NK-92 (cell line): ENCODE measurements around the gene WDR38.
"Not testable (repeated sequence)": the region's sequence is repeated elsewhere in the genome, so short reads cannot be mapped to it uniquely, and the experiment has no call there.

ENCODE experiments used
- DNase-seq: peaks from one replicate; lab custom pipeline; 2025; ENCODE audit not compliant: unreplicated experiment; lab: John Stamatoyannopoulos, UW

The WDR38 gene

DNA sequence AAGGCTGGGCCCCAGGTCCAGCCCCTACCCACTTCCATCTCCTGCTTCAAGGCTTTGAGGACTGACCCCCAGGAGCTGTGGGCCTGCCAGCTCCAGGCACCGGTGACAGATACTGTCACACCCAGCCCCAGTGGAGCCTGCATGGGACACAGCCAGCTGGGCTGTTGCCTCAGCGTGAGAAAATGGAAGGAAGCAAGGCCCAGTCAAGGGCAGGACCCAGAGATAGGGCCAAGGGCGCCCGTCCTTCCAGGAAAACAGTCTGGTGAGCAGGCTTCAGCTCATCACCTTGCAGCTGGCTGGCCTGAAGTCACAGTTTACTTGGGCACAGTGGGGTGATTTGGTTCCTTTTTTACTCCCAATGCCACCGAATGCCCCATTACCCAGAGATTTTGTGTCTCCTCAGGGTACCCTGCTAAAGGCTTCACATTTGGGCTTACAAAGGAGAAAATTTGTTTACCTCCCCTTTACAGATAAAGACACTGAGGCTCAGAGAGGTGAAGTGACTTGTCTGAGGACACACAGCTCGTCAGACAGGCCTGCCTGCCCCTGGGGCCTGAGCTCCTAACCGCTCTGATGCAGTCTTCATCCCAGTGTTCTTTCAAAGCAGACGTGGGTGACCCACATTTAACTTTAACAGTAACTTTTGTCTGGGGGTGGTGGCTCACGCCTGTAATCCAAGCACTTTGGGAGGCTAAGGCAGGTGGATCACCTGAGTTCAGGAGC lies 21.5 kb upstream of the WDR38 start:
- DNase-seq = no peak

DNA sequence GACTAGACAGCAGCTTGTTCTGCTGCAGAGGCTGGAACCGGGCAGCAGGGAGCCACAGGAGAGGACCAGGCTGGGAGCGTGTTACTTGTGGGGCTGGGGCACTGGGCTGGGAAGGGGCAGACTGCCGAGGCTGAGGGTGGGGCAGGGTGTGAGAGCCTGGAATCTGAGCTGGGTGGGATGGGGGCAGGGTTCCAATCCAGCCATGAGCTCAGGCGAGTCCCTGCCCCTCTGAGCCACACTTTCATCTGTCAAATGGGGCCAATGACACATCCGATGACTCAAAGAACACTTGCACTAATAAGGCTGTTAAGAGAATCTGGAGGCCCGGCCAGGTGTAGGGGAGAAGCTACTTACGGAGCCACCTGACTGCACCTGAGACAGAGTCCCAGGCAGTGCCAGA lies 18.7 kb upstream of the WDR38 start:
- no peak for DNase-seq

DNA sequence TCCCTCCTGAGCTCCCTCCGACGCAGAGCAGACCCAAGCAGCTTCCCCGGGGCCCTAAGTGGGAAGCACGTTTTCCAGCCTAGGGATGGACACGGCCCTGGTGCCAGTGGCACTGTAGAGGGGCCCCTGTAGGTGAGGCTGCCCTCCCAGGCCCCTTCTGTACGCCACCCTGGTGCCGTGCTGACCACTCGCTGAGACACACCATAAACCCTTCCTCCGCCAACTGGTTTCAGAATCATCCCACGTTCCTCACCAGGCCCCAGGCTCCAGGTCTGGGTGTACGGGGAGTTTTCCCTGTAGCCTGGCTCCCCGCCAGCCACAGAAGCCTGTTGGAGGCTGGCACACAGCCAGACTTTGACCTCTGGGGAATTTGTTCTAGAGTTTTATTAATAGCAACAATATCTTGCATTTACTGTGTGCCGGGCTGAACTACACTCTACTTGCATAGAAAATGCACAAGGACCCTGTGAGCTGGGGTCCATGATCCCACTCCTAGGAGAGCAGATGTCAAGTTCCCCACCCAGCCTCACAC lies 18.2 kb upstream of the WDR38 start:
- DNase-seq = no peak

DNA sequence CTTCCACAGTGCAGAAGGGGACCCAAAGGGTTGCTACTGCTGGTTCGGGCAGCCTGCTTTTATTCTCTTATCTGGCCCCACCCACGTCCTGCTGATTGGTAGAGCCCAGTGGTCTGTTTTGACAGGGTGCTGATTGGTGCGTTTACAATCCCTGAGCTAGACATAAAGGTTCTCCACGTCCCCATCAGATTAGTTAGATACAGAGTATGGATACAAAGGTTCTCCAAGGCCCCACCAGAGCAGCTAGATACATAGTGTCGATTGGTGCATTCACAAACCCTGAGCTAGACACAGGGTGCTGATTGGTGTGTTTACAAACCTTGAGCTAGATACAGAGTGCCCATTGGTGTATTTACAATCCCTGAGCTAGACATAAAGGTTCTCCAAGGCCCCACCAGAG lies 15.1 kb upstream of the WDR38 start:
- not testable (repeated sequence) for DNase-seq

DNA sequence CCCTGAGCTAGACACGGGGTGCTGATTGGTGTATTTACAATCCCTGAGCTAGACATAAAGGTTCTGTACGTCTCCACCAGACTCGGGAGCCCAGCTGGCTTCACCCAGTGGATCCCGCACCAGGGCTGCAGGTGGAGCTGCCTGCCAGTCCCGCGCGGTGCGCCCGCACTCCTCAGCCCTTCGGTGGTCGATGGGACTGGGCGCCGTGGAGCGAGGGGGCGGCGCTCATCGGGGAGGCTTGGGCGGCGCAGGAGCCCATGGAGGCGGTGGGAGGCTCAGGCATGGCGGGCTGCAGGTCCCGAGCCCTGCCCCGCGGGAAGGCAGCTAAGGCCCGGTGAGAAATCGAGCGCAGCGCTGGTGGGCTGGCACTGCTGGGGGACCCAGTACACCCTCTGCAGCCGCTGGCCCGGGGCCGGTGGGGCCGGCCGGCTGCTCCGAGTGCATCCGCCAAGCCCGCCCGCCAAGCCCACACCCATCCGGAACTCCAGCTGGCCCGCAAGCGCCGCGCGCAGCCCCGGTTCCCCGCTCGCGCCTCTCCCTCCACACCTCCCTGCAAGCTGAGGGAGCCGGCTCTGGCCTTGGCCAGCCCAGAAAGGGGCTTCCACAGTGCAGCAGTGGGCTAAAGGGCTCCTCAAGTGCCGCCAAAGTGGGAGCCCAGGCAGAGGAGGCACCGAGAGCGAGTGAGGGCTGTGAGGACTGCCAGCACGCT lies 14.5 kb upstream of the WDR38 start:
- DNase-seq = not testable (repeated sequence)

DNA sequence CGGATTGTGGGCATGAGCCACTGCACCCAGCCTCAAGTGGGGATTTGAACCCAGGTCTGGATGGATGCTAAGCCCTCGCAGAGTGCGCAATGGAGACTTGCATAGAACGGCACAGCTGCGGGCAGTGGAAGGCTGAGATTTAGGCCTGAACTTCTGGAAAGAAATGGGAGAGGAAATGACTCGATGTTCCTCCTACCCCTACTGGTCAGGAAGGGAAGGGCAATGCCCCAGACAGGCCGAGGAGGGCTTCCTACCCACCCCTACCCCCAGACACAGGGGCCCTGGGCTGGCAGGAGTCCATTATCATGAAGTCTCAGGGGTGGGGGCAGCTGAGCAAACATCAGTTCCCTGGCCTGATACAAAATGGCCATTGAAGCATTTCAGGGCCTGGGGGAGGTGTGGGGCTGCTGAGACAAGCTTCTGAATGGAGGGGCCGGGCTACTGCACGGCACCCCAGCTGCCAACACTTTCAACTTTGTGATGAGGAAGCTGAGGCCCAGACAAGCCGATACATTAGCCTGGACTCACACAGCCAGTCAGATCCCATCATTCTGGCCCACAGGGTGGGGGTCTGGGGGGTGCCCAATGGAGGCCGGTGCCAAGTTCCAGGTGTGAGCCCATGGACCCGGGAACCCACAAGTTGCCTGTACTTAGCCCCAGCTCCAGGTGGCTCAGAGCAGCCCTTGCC lies 13.5 kb upstream of the WDR38 start:
- no peak for DNase-seq

DNA sequence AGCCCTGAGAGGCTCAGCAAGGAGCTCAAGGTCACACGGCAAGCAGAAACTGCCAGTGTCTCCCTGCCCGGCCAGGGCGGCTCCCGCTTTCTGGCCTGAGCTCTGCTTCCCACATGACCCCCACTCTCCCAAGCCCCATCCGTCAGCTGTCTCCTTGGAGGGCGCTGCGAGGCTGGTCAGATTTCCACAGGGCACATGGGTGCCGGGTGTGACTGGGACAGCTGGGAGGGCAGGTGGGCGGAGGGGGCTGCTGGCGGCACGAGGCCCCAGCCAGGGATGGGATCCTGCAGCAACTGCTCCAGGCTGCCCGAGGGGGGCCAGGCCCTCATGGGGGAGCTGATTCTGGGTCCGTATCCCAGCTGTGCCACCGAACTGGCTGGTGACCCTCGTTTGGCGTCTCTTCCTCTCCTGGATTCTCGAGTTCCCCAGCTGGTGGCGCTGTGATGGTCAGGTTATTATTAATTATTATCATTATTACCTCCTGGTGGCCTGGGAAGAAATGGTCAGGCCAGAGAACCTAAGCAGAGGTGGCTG lies 12.9 kb upstream of the WDR38 start:
- no peak for DNase-seq

DNA sequence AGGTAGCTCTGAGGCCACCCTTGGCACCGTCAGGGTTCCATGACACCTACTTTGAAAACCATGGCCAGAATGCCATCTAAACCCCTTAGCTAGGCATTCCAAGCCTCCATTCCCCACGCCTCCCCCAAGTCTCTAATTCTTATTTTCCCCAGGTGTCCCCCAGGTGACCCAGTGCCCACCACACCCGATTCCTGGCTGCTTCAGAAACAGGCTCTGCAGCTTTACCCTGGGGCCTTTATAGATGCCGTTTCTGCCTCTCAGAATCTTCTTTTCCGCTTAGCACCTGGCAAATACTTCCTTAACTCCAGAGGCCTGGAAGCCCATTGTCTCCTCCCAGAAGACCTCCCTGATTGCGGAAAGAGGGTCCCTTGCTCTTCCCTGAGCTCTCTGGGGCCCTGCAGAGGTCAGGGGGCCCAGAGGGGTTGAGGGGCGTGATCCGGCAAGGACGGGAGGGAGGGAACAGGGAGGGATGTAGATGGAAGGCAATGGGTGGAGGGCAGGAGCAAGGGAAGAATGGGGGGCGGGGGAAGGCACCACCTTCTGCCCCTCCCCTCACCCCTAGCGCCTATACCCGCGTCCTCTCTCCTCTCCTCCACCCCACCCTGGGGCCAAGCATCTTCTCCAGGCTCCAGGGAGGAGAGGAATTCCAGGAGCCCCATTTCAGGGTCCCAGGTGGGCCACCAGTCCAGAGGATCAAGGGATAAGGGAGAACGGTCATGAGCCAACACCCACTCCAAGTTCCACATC lies 12.0 kb upstream of the WDR38 start:
- DNase-seq = no peak

DNA sequence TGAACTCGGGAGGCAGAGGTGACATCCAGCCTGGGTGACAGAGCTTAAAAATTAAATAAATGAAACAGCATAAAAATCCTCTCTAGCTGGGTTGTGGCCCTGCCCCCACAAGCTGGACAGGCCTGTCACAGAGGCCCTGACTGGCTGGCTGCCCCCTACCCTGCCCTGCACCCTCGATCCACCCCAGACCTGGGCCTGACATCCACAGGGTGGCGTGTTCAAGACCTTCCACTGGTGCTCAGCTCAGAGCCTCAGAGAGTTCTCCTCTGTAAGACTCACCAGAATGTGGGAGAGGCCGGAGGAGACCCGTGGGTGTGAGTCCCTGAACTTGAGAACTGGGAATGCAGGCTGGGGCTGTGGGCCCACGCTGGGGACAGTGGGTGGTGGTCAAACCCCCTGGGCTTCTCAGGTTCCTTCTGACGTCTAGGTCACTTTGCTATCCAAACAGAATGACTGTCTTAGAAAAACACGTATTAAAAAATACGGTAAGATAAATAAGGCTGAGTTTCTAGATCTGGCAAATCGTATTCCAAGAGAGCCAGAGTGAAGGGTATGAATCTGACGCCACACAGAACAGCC lies 9.7 kb upstream of the WDR38 start:
- no peak for DNase-seq

DNA sequence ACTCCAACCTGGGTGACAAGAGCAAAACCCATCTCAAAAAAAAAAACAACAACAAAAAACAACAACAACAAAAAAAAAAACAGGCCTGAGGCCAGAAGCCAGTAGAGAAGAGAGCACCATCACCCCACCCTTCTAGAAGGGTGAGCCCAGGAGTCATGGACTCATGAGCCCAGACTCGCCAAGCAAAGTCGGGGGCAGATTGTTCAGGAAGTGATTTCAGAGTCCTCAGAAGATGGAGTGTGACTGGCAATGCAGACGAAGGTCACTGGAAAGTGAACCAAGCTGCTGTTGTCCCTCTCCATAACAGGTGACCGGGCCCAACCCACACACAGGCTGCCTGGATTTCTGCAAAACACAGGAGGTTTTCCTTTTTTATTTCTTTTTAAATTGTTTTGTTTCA lies 9.0 kb upstream of the WDR38 start:
- no peak for DNase-seq

DNA sequence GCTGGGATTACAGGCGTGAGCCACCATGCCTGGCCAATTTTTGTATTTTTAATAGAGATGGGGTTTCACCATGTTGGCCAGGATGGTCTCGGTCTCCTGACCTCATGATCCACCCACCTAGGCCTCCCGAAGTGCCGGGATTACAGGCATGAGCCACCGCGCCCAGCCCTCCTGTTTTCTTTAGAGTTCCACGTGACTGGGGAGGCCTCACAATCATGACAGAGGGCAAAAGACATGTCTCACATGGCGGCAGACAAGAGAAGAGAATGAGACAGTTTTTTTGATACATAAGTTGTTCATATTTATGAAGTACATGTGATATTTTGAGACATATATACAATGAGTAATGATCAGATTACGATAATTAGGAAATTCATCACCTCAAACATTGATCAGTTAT lies 6.8 kb upstream of the WDR38 start:
- not testable (repeated sequence) for DNase-seq

DNA sequence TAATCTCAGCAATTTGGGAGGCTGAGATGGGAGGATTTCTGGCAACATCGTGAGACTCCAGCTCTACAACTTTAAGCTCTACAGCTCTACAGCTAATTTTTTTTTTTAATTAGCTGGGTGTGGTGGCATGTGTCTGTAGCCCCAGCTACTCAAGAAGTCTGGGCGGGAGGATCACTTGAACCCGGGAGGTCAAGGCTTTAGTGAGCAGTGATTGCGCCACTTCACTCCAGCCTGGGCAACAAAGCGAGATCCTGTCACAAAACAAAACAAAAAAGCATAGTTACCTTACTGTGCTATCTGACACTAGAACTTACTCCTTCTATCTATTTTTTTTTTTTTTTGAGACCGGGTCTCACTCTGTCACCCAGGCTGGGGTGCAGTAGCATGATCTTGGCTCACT lies 6.3 kb upstream of the WDR38 start:
- no peak for DNase-seq

DNA sequence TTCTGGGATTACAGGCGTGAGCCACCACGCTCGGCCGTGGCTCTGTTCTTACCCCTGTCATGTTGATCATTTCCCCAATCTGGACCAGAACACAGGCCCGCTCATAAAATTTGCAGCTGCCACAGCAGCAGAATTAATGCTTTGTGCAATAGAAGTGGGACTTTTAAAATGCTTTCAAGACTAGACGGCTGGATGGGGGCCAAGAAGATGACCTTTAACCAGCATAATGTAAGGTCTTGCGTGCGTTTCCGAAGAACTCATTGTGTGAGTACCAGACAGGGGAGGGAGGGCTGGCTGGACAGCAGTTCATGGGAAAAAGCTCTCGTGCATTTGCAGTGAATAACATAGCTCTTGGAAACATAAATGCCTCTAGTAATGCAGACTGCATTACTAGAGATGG lies 3.5 kb upstream of the WDR38 start:
- DNase-seq = no peak

DNA sequence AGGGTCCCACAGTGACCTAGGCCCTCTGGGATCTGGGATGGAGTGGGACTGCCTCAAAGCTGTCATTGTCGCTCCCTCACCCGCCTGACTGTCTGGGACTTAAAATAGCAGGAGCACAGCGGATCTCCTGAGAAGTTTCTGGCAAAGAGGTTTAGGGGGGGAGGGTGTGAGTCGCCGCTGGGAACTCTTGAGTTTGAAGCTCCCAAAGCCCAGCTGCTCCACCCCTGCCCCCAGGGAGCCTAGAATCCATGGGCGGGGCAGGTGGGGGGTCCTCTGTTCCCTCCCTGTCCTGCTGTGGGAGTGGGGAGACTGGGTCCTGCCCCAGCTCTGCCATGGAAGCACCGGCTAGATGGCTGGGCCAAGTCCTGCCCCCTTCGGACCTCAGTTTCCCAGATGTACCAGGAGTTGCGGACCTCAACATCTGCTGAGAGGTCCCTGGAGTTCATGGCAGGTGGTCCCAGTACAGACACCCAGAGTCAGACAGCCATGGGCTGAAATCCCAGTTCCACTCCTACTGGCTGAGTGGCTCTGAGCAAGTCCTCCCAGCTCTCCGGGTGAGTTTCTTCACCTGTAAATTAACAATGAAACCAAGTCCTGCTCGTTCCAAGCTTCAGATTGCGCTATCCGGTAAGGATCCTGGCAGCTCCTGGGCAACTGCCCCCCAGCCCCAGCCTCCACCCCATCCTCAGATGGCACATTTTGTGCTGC lies 985 bp upstream of the WDR38 start:
- no peak for DNase-seq

DNA sequence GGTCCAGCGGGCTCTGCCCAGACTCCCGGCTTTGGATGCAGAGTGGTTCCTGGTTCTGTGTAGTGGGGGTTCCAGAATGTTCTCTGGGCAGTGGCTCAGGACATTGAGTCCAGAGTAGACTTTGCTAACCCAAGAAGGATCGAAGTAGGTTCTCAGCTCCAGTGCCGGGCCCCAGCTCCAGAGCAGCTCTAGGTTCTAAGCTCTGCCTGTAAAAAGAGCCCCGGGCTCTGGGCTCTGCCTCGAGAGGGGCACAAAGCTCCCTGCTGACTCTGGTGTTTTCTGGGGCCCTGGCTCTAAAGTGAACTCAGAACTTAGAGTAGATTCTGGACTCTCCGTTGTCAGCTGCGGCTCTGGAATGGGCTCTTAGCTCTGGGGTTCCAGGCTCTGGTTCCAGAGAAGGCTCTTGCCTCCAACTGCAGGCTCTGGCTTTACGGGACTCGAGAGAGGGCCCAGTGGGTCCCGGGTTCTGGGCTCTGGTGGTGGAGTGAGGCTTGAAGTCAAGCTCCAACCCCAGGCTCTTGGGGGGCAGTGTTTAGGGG lies 414 bp downstream of the WDR38 start:
- DNase-seq = no peak

DNA sequence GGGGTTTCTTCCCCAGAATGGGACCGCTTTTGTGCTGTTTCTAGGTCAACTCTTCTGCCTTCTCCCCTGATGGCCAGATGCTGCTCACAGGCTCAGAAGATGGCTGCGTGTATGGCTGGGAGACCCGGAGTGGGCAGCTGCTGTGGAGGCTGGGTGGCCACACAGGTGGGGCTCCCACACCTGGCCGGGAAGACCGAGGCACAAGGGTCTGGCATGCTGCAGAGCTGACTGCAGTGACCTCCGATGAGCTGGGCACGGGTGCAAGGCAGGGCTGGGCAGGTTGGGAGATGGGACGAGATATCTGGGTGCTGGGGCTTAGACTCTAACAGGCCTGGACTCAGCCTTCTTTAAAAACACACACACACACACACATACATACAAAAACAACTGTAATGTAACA lies 901 bp downstream of the WDR38 start:
- no peak for DNase-seq

DNA sequence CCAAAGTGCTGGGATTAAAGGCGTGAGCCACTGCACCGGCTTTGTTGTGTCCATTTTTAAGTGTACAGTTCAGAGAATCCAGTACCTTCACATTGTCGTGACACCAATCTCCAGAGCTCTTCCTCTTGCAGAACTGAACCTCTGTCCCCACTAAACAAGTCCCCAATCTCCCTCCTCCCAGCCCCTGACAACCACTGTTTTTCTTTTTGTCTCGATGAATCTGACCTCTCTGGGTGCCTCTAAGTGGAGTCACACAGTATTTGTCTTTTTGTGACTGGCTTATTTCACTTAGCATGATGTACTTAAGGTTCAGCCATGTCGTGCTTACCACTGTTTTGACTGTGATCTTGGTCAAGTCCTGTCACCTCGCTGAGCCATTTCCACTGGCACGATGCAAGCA lies 1.6 kb downstream of the WDR38 start:
- DNase-seq = no peak

DNA sequence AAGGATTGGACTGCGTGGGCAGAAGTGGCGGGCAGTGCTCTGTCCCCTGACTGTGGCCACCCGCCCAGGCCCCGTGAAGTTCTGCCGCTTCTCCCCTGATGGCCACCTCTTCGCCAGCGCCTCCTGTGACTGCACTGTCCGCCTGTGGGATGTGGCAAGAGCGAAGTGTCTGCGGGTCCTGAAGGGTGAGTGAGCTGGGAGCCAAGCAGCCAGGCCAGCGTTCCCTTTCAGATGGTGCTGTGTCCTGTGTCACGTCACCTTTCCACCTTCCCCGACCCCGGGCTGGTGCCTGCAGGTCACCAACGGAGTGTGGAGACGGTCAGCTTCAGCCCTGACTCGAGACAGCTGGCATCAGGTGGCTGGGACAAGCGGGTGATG lies 2.3 kb downstream of the WDR38 start:
- no peak for DNase-seq

DNA sequence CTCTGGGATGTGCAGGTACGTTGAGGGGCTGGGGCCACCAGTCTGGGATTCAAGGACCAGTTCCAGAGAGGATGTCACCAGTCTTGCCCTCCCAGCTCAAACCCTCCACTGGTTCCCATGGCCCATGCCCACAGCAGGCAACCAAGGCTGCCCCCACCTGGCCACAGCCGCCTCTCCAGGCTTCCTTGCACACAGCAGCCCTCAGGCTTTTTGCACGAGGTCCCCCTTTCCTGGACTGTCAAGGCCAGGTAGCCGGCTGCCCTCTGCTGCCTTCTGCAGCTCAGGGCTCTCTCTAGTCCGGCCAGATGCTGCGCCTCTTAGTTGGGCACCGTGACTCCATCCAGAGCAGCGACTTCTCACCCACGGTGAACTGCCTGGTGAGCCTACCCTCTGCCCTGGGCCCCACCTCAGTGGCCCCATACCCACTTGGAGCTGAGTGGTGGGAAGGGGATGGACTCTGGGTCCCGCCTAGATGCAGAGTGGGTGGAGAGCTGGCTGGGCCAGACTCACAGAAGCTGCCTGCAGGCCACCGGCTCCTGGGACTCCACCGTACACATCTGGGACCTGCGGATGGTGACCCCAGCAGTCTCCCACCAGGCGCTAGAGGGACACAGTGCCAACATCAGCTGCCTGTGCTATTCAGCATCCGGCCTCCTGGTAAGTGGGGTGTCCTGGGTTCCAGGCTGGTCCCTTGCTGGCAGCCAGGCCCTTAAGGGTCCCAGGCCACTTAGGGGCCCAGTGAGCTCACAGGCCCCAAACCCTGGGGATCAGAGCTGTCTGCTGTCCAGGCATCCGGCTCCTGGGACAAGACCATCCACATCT lies 2.9 kb downstream of the WDR38 start:
- DNase-seq = no peak
